Measurements from ENCODE around the gene SEC11A.

DNA sequence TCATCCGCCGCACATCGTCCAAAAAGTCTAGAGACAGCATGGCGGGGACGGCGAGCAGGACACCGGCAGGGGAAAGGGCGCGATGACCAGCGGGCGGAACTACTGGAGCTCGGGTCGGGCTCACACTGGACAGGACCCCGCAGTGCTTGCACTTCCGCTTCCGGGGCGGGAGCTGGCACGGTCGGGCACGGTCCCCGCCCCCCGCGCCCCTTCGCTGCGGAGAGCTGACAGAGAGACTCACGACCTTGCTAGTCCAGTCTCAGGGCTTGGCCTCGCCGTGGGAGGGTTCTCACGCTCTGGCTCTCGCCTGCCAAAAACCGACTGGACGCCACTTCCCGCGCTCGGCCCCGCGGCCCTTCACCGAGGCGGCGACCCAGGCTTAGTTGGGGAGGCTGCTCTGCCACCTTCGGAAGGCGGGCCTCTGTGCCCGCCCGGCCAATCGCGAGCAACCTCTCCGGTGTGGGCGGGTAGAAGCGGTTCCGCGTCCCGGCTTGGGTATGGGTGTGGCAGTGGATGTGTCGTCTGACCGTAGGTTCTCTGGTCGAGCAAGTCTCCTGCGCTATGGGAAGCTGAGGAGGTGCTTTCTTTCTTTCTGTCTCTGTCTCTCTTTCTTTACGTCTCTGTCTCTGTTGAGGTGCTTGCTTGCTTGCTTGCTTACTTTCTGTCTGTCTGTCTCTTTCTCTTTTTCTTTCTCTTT lies at the start of gene SEC11A:
- TF ChIP-seq REST (IDR thresholded peaks at IDR 0.05; ENCODE audit: low read depth) (no peak), RAD21 (IDR thresholded peaks at IDR 0.05; ENCODE audit: low read depth) (no peak), FOXM1 (IDR thresholded peaks at IDR 0.05; ENCODE audit: borderline replicate concordance, low read depth) (no peak), YY1 (IDR thresholded peaks at IDR 0.05; ENCODE audit: low read depth) (peak; percentile 84), EP300 (IDR thresholded peaks at IDR 0.05; ENCODE audit: borderline replicate concordance) (no peak; the same call in 1 of the 2 replicates), TAF1 (IDR thresholded peaks at IDR 0.05; ENCODE audit: low read depth) (peak; percentile 87), MAX (IDR thresholded peaks at IDR 0.05) (peak; percentile 90), EGR1 (IDR thresholded peaks at IDR 0.05) (no peak), CEBPB (IDR thresholded peaks at IDR 0.05) (no peak)
